ENCODE data around the gene UNC13C.

- TF ChIP-seq POLR2A (IDR thresholded peaks at IDR 0.05; ENCODE audit: low read depth, low read length) (no peak), MEF2A (IDR thresholded peaks at IDR 0.05; ENCODE audit: insufficient read depth, low read depth, low read length) (no peak), SRF (IDR thresholded peaks at IDR 0.05; ENCODE audit: low read depth in 2 of 2, low read length in 2 of 2) (no peak), YY1 (IDR thresholded peaks at IDR 0.05; ENCODE audit: low read depth, low read length) (no peak), SUZ12 (IDR thresholded peaks at IDR 0.05; ENCODE audit: unreplicated experiment) (no peak)
These were observed 22.8 kb upstream of the UNC13C start for GRCh38 chr15:53955396-53955795.

Measured in GM12878 (cell line).